Activated T-helper 2 cell treated with anti-CD3 and anti-CD28 coated beads, Interferon-gamma antibody, Interleukin-2, Interleukin-4, amounts not matched to agents 10 μg/mL and 5 μg/mL and 100 μg/mL, durations not matched to agents 14 hours and 24 hours and 36 hours (primary cell): ENCODE data around the gene ZNF827. TPM values are rescaled to one million over a fixed set of nuclear protein-coding genes. Genes with fewer than 3 reads are reported as not detected.
A peak's percentile ranks its signal among the peaks of the same experiment; 100 is the strongest.

ENCODE experiments used
- DNase-seq: peaks from one replicate; pipeline ENCODE4 v3.0.0; 2021; ENCODE audit warnings: low spot score
- H3K27ac Mint-ChIP-seq: one replicate; pipeline ENCODE4 v1.8.0; 2021; ENCODE audit warnings: mixed read lengths
- H3K27me3 Mint-ChIP-seq: one replicate; pipeline ENCODE4 v1.8.0; 2021; ENCODE audit warnings: low read depth, mixed read lengths
- H3K36me3 Mint-ChIP-seq: one replicate; pipeline ENCODE4 v1.8.0; 2021; ENCODE audit warnings: low read depth, mixed read lengths
- H3K4me1 Mint-ChIP-seq: one replicate; pipeline ENCODE4 v1.8.0; 2021; ENCODE audit warnings: low read depth, mixed read lengths
- H3K4me3 Mint-ChIP-seq: one replicate; pipeline ENCODE4 v1.8.0; 2021; ENCODE audit warnings: low read depth, mild to moderate bottlenecking, moderate library complexity, mixed read lengths
- H3K9me3 Mint-ChIP-seq: one replicate; pipeline ENCODE4 v1.8.0; 2021; ENCODE audit warnings: mixed read lengths
- intact Hi-C: fragments of 100-400 bp; cut with micrococcal nuclease; formaldehyde crosslinking; loops from one replicate; pipeline ENCODE4 v1.15.1; 2023
- total RNA-seq: library from RNA; stranded (reverse); gene quantifications from 2 replicates; pipeline ENCODE4 v1.2.3, GENCODE V29; 2022

The ZNF827 gene
- total RNA-seq, 1 donor from 2014 or later, result 41.3 TPM

DNA sequence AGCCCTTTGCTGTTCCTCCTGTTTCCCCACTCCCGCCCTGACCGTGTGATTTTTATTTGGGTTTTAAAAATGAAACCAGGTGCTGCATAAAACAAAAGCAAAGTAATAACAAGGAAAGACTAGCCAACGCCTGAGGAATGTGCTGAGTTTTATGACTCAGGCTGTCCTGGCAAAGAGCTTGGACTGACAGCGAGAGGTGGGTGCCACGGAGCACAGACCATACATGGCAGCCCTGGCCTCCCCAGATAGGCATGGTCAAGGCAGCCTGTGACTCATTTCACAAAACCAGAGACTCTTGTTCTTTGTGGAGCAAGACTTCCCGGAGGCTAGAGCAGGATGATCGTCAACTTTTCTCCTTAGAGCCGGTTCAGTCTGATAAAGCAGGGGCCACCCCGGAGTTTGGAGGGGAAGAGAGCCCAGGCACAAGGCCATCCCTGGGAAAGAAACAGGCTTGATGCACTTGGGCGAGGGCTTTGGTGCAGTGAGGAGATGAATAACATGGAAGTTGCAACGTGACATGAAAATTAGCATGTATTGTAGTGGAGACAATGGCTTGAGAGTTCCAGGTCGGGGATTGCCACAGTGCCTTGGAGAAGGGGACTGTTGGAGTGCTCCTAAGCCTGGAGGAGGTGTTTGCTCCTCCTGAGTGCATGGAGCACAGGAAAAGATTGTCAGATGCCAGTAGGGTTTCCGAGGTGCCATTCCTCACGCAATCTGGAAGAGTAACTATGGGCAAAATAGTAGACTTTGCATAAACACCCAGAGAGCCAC is 203.9 kb downstream of the ZNF827 start:
- Mint-ChIP-seq H3K27me3 (no peaks in the 10 kb centered on the region), H3K9me3 (no peaks in the 10 kb centered on the region), H3K4me3 (no peak overlapping the region), H3K36me3 (no peaks in the 10 kb centered on the region), H3K27ac (no peak overlapping the region), H3K4me1 (peaks cover 18% of the 10 kb centered on the region)
- no peak for DNase-seq
- intact Hi-C loops, result loop anchor here (5.0 kb wide), 1 partner anchor 73 kb away; no protein-coding TSS in a partner anchor

GRCh38 chr4:145734031-145734430 is 204.6 kb downstream of the ZNF827 start:
- Mint-ChIP-seq H3K4me3 (no peak overlapping the region), H3K4me1 (peaks cover 18% of the 10 kb centered on the region), H3K27ac (no peak overlapping the region), H3K36me3 (no peaks in the 10 kb centered on the region), H3K9me3 (no peaks in the 10 kb centered on the region), H3K27me3 (no peaks in the 10 kb centered on the region)
- intact Hi-C loops, result loop anchor here (5.0 kb wide), 1 partner anchor 73 kb away; no protein-coding TSS in a partner anchor
- DNase-seq, result no peak

DNA sequence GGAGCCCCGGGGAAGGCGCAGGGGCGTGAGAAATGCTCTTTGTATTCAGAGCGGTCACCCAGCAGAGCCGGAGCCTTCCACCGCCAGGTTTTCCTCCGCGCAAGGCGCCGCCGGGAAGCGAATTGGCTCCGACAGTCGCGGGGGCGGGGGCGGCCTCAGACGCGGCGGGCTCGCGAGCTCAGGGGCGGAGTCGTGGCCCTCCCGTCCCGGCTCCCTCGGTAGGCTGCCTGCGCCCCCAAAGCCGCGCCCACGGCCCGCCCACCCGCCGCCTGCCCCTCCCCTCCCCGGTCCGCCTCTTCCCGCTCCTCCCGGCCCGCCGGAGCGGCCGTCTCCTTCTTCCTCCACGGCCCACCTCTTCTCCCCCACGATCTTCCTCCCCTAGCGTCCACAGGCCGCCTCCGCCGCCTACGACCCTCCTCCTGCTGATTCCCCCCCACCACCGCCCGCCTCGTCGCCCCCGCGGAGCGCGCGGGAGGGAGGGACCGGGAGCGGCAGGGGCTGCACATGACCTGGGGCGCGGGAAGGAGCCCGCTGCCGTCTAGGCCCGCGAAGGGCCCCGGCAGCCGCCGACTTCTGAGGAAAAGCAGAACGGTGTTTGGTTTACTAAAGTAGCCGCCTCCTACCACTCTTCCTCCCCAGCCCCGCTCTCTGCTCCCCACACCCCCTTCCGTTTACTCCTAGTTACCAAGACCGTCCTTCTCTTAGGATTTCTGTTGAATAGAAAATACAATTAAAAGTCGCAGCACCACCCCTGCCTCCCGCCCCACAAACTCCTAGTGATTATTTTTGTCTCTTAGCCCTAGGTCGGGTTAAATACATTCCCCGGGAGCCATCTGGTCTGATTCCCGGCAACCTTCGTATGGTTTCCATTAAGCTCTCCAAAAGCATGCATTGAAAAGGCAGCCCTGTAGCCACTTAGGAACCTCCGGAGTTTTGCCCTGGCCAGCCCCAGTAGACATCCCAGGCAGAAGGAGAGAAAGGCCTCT is 205.4 kb downstream of the ZNF827 start:
- Mint-ChIP-seq H3K9me3 (no peaks in the 10 kb centered on the region), H3K4me1 (peaks cover 18% of the 10 kb centered on the region), H3K4me3 (peak overlapping the region; percentile 68), H3K36me3 (no peaks in the 10 kb centered on the region), H3K27ac (peak overlapping the region; percentile 67), H3K27me3 (no peaks in the 10 kb centered on the region)
- DNase-seq, result peak; percentile 81
- intact Hi-C loops, result loop anchor here (1.0 to 5.0 kb wide), 5 partner anchors 52 to 203 kb away; partner anchors contain the start of gene MMAA

GRCh38 chr4:145732001-145732815 is 206.4 kb downstream of the ZNF827 start:
- DNase-seq, result no peak
- peak overlapping the region; percentile 68 for H3K4me3 Mint-ChIP-seq
- peaks cover 16% of the 10 kb centered on the region for H3K4me1 Mint-ChIP-seq
- peak overlapping the region; percentile 28 for H3K27ac Mint-ChIP-seq
- no peaks in the 10 kb centered on the region for H3K9me3 Mint-ChIP-seq
- no peaks in the 10 kb centered on the region for H3K27me3 Mint-ChIP-seq
- intact Hi-C loops, result loop anchor here (1.0 to 5.0 kb wide), 4 partner anchors 53 to 113 kb away; partner anchors contain the start of gene MMAA
- H3K36me3 Mint-ChIP-seq, result no peaks in the 10 kb centered on the region

DNA sequence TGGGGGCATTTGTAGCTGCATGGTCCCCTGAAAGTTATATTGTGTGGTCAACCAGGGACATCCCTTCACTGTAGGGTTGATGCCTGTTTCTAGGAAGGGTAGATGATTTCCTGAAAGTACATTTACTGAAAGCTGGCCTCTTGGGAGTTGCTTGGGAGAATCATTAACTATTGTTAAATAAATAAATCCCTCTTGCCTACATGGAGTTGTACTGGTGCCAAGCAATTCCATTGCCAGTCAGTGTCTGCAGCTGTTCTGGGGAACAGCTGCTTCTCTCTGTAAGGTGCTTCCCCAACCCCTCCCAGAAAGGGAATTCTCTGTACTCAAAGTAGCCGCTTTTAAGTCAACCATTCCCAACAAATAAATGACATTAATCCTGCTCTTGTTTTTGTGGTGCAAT is 207.6 kb downstream of the ZNF827 start:
- Mint-ChIP-seq H3K36me3 (no peaks in the 10 kb centered on the region), H3K27ac (no peak overlapping the region), H3K9me3 (no peaks in the 10 kb centered on the region), H3K4me1 (peaks cover 16% of the 10 kb centered on the region), H3K4me3 (peak overlapping the region; percentile 26), H3K27me3 (no peaks in the 10 kb centered on the region)
- intact Hi-C loops, result loop anchor here (5.0 kb wide), 1 partner anchor 76 kb away; no protein-coding TSS in a partner anchor
- DNase-seq, result no peak

GRCh38 chr4:145730026-145730425 is 208.6 kb downstream of the ZNF827 start:
- H3K4me1 Mint-ChIP-seq, result peaks cover 16% of the 10 kb centered on the region
- no peak overlapping the region for H3K4me3 Mint-ChIP-seq
- H3K27ac Mint-ChIP-seq, result no peak overlapping the region
- intact Hi-C loops, result loop anchor here (5.0 kb wide), 1 partner anchor 77 kb away; no protein-coding TSS in a partner anchor
- no peaks in the 10 kb centered on the region for H3K9me3 Mint-ChIP-seq
- H3K27me3 Mint-ChIP-seq, result no peaks in the 10 kb centered on the region
- DNase-seq, result no peak
- no peaks in the 10 kb centered on the region for H3K36me3 Mint-ChIP-seq

- intact Hi-C loops, result no loop called here
- H3K9me3 Mint-ChIP-seq, result peaks cover 3% of the 10 kb centered on the region
- no peak overlapping the region for H3K4me3 Mint-ChIP-seq
- no peak for DNase-seq
- no peaks in the 10 kb centered on the region for H3K27me3 Mint-ChIP-seq
- H3K36me3 Mint-ChIP-seq, result no peaks in the 10 kb centered on the region
- H3K27ac Mint-ChIP-seq, result no peak overlapping the region
- H3K4me1 Mint-ChIP-seq, result peaks cover 16% of the 10 kb centered on the region
These were observed 215.3 kb downstream of the ZNF827 start for GRCh38 chr4:145723336-145723735.

DNA sequence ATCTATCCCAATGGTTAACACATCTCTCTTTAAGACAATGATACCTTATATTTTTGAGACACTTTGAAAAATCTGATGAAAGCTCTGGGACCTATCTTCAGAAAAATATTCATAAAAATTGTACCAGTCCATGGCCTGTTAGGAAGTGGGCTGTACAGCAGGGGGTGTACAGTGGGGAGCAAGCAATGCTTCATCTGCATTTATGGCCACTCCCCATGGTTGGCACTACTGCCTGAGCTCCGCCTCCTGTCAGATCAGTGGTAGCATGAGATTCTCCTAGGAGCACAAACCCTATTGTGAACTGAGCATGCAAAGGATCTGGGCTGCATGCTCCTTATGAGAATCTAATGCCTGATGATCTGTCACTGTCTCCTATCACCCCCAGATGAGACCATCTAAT is 216.1 kb downstream of the ZNF827 start:
- no peaks in the 10 kb centered on the region for H3K27me3 Mint-ChIP-seq
- no peak overlapping the region for H3K4me3 Mint-ChIP-seq
- H3K9me3 Mint-ChIP-seq, result peaks cover 3% of the 10 kb centered on the region
- no peak for DNase-seq
- no peaks in the 10 kb centered on the region for H3K36me3 Mint-ChIP-seq
- no peak overlapping the region for H3K27ac Mint-ChIP-seq
- intact Hi-C loops, result no loop called here
- peaks cover 16% of the 10 kb centered on the region for H3K4me1 Mint-ChIP-seq

- DNase-seq, result no peak
- intact Hi-C loops, result no loop called here
- Mint-ChIP-seq H3K4me3 (no peak overlapping the region), H3K27me3 (no peaks in the 10 kb centered on the region), H3K4me1 (peaks cover 16% of the 10 kb centered on the region), H3K9me3 (peaks cover 3% of the 10 kb centered on the region), H3K36me3 (no peaks in the 10 kb centered on the region), H3K27ac (no peak overlapping the region)
These were observed 218.0 kb downstream of the ZNF827 start for GRCh38 chr4:145720656-145721055.

- intact Hi-C loops, result loop anchor here (10.0 kb wide), 1 partner anchor 235 kb away; the partner anchor contains the start of gene SMAD1
- H3K27me3 Mint-ChIP-seq, result no peaks in the 10 kb centered on the region
- peaks cover 3% of the 10 kb centered on the region for H3K9me3 Mint-ChIP-seq
- H3K36me3 Mint-ChIP-seq, result no peaks in the 10 kb centered on the region
- no peak for DNase-seq
- H3K4me3 Mint-ChIP-seq, result no peak overlapping the region
- peak overlapping the region; percentile 46 for H3K27ac Mint-ChIP-seq
- peaks cover 16% of the 10 kb centered on the region for H3K4me1 Mint-ChIP-seq
These were observed 218.6 kb downstream of the ZNF827 start for GRCh38 chr4:145719752-145720624.

GRCh38 chr4:145716661-145717200 is 221.9 kb downstream of the ZNF827 start:
- Mint-ChIP-seq H3K27ac (no peak overlapping the region), H3K9me3 (peaks cover 25% of the 10 kb centered on the region), H3K36me3 (no peaks in the 10 kb centered on the region), H3K4me3 (no peak overlapping the region), H3K4me1 (peaks cover 12% of the 10 kb centered on the region), H3K27me3 (no peaks in the 10 kb centered on the region)
- no peak for DNase-seq
- intact Hi-C loops, result loop anchor here (10.0 kb wide), 1 partner anchor 232 kb away; the partner anchor contains the start of gene SMAD1
